CD4-positive, alpha-beta T cell treated with Interferon alpha-2 for 1 hour (primary cell): ENCODE measurements around the gene FAM111B.
A peak's percentile ranks its signal among the peaks of the same experiment; 100 is the strongest.

Source experiments
- DNase-seq, 2 donors: peaks; one replicate each; pipeline ENCODE4 v3.0.0-alpha.2; 2020 to 2022

The FAM111B gene

DNA sequence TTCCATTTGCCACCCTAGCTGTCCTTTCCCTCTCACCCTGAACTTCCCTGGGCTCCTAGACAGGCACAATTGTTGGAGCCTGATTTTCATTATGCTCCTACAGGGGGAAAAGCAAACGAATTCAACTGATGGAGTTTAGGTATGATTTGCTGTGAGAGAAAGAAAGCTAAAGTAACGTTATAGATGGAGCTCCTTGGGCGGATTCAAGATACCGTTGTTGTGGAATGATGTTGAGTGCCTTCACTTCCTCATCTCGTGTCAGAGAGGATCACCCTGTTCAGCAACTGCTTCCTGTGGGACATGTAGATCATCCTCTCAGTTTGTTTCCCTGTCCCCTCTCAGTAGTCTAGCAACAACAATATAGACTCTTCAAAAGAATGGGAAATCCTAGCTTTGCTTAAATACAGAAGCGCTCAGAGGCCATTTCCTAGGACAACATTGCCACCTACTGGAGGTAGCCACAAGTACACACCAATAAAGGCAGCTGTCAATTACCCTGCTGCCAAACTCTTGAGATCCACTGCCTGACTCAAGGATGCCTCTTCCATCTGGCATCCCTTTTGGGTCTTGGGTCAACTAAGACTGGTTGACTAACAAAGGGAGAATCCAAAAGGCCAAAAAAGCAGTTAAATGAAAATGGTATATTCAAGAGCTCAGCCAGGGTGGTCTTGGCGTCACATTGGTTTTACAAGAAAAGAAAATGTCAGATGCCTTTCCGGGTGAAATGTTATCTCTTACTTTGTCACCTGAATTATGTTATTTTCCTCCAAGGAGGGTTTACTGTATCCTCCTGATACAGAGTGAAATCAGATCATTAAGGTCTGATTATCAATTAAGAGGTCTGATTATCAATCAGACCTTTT is 51.4 kb downstream of the FAM111B start:
- DNase-seq = peak; percentile 69 to 80

DNA sequence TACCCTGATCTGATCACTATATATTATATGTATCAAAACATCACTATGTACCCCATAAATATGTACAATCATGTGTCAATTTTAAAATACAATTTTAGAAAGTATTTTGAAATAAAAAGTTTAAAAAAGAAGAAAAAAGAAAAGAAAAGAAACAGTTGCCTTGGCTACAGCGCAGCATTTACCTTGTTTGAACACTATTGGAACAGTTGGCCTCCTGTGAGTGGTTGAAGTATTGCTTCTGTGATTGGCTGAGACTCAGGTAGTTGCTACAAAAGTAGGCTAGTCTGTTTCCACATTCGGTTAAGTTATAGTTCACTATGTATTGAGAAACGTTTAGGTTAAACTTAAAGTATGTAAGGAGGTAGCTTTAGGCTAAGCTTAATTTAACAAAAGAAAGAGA is 57.0 kb downstream of the FAM111B start:
- no peak for DNase-seq

DNA sequence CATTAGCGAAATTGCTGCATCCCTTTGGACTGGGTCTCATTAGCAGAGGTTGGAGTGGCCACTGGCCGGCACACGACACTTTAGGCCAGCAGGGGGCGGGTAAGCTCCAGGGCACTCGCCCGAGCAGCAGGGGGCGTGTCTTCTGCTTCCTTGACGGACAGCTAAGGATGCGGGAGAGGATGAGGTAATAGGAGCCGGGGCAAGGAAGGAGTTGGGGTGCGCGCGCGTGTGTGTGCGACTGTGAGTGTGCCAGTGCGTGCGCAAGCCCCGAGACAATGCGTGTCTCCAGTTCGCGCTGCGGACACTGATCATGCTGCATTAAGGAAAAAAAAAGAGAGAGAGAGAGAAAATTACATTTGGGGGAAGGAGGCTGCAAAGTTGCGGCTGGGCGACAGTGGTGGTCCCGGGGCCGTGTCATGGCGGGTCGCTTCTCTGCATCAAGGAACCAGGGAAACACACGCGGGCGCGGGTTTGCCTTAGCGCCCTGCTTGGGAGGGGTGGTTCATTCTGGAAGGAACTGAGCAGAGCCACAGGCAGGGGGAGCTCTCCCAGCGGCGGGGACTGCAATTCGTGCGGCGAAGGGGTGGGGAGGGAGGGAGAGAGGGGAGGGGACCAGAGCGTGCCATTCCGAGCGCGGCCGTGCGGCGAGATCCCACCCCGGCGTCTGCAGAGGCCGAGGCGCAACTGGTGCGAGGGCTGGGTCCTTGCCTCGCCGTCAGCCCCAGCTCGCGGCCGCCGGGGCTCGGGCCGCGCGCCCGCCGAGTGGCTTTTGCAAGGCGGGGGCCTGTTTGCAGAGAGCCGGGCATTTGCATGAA is 64.7 kb downstream of the FAM111B start, which contains the start of gene DTX4:
Gene DTX4 (plus strand): TSS at position 625 of the 815 bp plus-strand sequence. CDS start 464 bp downstream, outside the sequence.
- peak; percentile 87 to 90 for DNase-seq

DNA sequence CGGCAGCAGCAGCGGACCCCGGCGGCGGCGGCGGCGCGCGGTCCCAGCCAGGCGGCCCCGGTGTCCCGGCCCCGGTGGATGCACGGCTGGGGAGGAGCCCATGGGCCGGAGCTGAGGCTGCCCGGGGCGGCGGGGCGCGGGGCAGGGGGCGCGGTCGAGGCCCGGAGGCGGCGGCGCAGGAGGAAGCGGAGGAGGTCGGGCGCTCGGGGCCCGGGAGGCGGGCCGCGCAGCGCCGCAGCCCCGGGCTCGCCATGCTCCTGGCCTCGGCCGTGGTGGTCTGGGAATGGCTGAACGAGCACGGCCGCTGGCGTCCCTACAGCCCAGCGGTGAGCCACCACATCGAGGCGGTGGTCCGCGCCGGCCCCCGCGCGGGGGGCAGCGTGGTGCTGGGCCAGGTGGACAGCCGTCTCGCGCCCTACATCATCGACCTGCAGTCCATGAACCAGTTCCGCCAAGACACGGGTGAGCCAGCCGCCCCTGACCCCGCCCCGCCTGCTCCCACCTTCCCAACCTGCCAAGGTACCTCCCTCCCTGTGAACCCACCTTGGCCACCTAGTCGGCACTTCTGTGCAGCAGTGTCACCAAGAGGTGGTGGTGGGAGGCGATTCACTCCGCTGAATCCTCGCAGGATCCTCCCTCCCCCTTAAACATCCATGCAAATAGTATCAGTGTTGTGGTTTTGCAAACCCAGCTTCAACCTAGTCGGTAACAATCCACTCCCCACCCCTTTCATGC is 65.5 kb downstream of the FAM111B start:
- peak in 1 of 2 donors; percentile 20 for DNase-seq

DNA sequence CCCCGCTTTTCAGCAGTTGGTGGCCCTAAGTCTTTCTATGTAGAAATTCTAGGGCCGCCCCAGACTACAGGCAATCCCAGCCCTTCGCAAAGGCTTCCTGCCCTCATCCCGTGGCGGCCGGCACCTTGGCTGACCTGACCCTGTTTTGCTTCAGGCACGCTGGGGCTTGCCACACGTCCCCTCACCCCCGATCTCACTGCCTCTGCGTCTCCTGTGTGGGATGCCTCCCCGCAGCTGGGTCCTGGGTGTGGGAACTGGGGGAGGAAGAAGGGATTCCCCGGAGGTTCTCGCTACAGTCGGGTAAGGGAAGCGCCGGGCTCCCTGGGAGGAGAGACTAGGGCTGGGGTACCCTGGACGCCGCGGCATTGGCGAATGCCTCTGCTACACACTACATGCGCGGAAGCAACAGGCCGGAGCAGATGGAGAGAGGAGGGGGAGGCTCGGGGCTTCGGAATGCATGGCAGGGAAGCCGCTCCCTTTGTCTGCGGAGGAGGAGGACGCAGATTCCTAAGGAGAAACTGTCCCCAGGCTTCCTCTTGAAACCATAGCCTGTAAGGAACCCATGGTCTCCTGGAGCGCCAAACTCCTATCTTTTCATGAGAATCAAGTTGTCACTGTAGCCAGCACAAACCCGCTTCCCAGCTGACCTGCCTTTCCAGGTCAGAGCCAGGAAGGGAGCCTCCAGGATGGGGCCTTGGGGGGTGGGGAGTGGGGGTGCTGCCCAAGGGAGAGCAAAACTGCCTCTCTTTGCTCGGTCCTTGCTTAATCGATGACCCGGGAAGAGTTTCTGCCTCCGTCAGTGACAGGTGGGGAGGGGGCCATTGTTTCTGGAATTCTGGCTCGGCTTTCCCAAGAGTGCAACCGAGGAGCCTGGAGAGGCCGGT is 66.3 kb downstream of the FAM111B start:
- DNase-seq = no peak

DNA sequence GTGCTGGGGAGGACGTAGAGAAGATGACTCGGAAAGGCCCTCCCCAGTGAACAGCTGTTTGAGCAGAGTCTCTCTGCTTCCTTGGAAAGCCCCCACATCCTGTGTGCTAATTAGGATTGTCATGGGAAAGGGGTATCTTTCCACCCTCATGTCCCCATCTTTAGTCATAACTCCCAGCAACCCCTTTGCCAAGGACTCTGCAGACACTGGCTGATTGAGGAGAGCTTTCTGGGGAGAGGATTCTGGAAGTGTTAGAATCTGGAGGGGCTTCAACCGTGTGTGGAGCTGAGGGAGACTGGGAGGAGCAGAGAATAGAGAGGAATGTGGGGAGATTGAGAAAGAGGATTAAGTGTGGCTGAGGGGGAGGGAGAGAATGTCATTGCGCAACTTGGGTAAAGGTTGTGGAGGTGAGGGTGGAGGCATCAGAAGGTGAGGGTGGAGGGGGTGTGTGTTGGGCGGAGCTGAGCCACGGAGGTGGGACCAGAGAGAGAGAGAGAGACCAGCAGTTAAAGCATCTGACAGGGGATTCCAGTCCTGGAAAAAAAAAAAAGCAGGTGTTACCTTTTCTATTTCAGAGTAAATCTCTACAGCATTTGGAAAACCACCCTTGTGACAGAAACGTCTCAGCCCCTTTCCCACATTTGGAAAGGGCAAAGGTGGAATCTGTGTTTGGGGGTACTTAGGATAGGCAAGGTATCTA is 67.1 kb downstream of the FAM111B start:
- no peak for DNase-seq

DNA sequence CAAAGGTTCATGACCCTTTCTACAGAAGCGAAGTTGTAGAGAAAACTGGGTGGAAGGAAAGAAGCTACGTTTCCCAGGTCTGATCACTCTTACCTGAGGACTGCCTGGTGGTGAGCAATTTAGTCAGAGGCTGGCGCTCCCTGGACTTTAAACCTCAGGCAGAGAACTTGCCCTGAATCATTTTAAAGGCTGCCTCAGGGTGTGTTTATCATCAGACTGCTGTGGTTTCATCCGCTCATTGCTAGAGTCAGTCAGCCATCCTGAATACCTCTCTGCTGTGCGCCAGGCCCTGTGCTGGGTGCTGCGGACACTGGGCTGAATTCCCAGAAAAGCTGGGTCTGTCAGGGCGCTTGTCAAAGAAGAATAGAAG is 67.6 kb downstream of the FAM111B start:
- no peak for DNase-seq

DNA sequence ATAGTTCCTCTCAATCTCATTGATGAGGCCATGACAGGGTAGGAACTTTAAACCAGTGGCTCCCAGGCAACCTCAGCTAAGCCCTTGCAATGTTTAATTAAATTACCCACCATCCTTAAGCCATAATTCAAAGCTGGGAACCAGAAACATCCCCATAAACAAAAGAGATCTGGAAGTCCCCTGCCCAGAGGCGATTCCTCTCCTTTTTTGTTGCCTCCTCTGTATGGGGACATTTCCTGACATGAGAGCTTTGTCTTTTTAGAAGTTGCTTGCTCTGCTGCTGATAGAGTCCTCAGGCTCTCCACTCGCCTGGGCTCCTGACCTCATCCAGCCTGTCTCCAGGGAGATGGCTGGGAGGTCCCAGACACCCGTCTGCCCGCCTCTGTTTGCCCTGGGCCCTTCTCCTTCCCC is 68.1 kb downstream of the FAM111B start:
- no peak for DNase-seq

DNA sequence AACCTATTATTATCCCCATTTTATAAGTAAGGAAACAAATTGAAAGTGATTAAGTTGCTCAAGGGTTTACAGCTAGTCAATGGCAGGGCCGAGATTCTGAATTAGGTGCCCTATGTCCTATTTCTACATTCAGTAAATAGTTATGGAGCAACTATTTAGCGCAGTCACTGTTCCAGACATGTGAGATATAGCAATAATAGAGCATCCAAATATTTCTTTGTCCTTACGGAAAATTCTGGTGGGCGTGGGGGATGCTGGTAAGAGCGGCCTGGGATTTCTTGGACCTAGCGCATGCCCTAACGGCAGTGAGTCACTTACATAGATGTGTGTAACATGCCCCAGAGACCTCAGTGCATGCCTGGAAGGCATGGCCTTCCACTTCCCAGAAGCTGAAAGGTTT is 69.3 kb downstream of the FAM111B start:
- DNase-seq = no peak
